Muscle layer of colon (tissue), 2 donors: Measurements from ENCODE around the gene LRRC26.
"Not testable (repeated sequence)": the region's sequence is repeated elsewhere in the genome, so short reads cannot be mapped to it uniquely, and the experiment has no call there.

Experiments used
- H3K27ac ChIP-seq: one replicate; pipeline ENCODE4 v1.7.0; 2013; ENCODE audit warnings: low read depth, mild to moderate bottlenecking, low read length, moderate library complexity
- H3K27me3 ChIP-seq, 2 donors: one replicate each; pipeline ENCODE4 v1.7.0; 2013; ENCODE audit warnings: low read length in 2 of 2, mild to moderate bottlenecking in 2 of 2; ENCODE audit not compliant: insufficient read depth in 2 of 2, control insufficient read depth in 1 of 2
- H3K36me3 ChIP-seq: one replicate; pipeline ENCODE4 v1.7.0; 2013; ENCODE audit warnings: mild to moderate bottlenecking, low read length; ENCODE audit not compliant: insufficient read depth
- H3K4me1 ChIP-seq: one replicate; pipeline ENCODE4 v1.7.0; 2013; ENCODE audit warnings: mild to moderate bottlenecking, low read length; ENCODE audit not compliant: insufficient read depth
- H3K4me3 ChIP-seq, 2 donors: one replicate each; pipeline ENCODE4 v1.7.0; 2013; ENCODE audit warnings: low read length in 2 of 2, low read depth in 1 of 2, mild to moderate bottlenecking in 1 of 2, moderate library complexity in 1 of 2
- H3K9ac ChIP-seq: one replicate; pipeline ENCODE4 v1.7.0; 2013; ENCODE audit warnings: low read length
- H3K9me3 ChIP-seq: one replicate; pipeline ENCODE4 v1.7.0; 2013; ENCODE audit warnings: mild to moderate bottlenecking, low read length
- donor health status: abdominal sarcoma.
- donor health status: Adenocarcinoma of cecum.

LRRC26 gene

DNA sequence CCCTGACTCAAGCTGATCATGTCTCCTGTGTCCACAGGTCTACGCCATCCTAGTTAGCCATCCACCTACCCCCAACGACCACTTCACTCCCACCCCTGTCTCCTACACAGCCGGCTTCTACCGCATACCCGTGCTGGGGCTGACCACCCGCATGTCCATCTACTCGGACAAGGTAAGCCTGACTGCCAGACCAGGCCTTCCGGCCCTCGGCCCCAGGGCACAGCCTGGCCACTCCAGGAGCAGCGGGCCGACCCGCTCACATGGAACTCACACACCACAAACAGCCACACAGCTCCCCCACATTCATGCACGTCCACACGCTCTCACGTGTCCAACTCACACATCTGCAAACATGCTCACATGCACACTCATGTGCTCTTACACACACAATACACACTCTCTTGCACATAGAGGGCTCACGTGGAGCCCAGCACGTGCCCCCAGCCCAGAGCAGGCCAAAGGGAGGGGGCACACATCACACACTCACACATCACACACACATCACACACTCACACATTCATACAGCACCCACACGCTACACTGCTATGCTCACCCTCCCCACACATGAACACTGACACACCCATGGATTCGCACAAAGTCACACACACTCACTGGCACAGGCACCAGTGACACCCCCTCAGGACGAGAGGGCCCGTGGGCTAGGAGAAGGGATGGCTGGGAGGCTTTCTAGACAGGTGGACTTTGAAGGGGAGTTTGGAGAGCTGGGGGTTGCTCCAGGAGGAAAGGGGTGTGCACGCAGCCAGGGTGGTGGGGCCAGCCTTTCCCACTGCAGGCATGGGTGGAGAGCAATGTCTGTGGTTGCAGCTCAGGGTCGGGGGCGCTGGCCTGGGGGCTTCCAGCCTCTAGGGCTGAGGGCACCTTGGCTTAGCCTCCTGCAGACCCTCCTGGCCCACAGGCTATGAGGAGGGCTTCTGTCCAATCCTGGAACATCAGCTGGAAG lies 27.6 kb downstream of the LRRC26 start:
- Histone ChIP-seq H3K4me3 (no peak overlapping the region), H3K36me3 (no peaks in the 10 kb centered on the region), H3K9me3 (no peaks in the 10 kb centered on the region), H3K27me3 (peaks cover 22 to 72% of the 10 kb centered on the region in 2 donors), H3K27ac (no peak overlapping the region), H3K9ac (no peak overlapping the region), H3K4me1 (no peaks in the 10 kb centered on the region)

DNA sequence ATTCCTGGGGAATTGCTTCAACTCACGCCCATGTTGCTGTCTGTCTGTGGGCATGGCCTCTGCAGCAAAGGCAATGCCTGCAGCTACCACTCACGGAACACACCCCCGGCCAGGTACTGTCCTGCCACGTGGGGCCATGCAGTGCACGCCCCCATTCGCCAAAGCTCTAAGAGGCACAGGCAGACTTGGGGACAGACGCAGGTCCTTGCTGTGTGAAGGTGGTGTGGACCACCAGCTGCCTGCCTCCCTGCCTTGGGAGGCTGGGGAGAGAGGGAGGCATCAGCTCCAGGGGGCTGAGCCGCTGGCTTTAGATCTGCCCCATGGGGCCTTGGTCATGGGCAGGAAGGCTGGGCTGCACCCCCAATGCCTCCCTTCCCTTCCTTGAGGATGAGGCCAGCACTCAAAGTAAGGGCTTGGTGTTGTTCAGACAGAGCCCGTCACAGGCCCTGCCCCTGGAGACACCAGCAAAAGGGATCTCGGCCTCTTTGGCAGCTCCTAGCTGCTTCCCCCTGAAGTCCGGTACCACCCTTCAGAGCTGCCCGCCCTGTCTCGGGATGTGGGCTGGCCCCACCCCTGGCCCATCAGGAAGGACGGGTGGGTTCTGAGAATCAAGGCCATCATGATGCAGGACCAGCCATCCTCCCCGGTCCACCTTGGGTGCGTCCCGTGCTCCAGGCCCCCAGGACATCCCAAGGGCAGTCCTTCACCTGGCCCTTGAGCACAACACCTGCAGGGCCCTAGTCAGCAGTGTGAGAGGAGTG lies 28.6 kb downstream of the LRRC26 start:
- Histone ChIP-seq H3K4me1 (no peaks in the 10 kb centered on the region), H3K27me3 (peaks cover 22 to 73% of the 10 kb centered on the region in 2 donors), H3K9ac (no peak overlapping the region), H3K27ac (no peak overlapping the region), H3K36me3 (no peaks in the 10 kb centered on the region), H3K9me3 (no peaks in the 10 kb centered on the region), H3K4me3 (no peak overlapping the region)

DNA sequence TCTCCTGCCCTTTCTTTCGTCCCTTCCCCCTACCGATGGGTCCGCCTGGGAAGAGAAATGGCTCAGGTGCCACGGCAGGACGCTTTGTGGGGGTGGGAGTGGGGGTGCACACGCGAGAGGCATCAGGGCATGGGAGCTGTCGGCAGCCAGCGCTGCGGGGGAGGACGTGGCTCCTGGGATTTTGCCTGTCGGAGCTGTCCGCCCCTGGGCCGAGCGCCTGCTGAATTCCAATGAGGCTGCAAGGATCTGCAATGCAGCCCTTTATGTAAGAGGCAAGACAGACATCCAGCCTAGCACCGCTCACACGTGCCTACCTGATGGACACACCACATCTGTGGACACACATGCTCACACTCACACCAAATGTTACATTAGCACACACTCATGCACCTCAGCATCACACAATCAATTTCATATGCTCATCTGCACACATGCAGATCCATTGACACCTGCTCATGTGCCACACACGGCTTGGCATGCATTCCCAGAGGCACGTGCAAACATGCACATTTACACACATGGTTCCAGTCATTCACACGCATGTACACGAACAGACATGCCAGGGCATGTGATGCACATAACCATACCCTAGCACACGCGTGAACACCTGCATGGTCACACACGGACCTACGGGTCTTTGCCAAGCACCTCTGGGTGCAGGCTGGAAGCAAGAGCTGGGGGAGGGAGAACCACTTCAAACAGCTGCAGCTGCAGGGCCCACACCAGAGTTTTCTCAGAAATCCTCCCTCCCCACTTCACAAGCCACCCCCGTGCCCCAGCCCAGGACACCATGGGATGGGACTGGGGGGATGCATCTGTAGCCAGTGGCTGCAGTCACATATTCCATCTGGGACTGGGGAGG lies 29.5 kb downstream of the LRRC26 start:
- Histone ChIP-seq H3K4me3 (no peak overlapping the region), H3K4me1 (no peaks in the 10 kb centered on the region), H3K36me3 (no peaks in the 10 kb centered on the region), H3K9ac (no peak overlapping the region), H3K27ac (no peak overlapping the region), H3K9me3 (no peaks in the 10 kb centered on the region), H3K27me3 (peaks cover 22 to 74% of the 10 kb centered on the region in 2 donors)

DNA sequence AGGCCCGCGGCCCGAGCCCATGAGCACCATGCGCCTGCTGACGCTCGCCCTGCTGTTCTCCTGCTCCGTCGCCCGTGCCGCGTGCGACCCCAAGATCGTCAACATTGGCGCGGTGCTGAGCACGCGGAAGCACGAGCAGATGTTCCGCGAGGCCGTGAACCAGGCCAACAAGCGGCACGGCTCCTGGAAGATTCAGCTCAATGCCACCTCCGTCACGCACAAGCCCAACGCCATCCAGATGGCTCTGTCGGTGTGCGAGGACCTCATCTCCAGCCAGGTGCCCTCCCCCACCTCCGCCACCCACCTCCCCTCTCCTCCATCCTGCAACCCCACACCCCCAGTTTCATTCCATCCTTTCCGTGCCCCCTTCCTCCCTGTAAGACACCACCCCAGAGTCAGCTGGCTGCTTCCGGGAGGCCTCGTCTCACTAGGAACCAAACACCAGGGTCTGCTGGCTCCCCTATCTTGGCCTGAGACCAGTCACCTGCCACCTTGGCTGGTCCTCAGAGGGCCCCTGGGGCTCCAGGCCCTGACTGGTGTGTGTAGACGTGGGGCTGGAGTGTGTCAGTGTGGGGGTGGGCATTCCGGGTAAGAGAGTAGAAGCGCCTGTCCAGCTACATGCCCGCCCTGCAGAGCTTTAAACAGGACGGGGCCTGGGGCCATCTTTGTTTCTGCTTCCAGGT lies 30.2 kb downstream of the LRRC26 start:
- H3K9ac ChIP-seq, result no peak overlapping the region
- H3K27ac ChIP-seq, result no peak overlapping the region
- H3K27me3 ChIP-seq, result peaks cover 22 to 74% of the 10 kb centered on the region in 2 donors
- no peaks in the 10 kb centered on the region for H3K9me3 ChIP-seq
- H3K36me3 ChIP-seq, result no peaks in the 10 kb centered on the region
- H3K4me3 ChIP-seq, result no peak overlapping the region
- no peaks in the 10 kb centered on the region for H3K4me1 ChIP-seq

DNA sequence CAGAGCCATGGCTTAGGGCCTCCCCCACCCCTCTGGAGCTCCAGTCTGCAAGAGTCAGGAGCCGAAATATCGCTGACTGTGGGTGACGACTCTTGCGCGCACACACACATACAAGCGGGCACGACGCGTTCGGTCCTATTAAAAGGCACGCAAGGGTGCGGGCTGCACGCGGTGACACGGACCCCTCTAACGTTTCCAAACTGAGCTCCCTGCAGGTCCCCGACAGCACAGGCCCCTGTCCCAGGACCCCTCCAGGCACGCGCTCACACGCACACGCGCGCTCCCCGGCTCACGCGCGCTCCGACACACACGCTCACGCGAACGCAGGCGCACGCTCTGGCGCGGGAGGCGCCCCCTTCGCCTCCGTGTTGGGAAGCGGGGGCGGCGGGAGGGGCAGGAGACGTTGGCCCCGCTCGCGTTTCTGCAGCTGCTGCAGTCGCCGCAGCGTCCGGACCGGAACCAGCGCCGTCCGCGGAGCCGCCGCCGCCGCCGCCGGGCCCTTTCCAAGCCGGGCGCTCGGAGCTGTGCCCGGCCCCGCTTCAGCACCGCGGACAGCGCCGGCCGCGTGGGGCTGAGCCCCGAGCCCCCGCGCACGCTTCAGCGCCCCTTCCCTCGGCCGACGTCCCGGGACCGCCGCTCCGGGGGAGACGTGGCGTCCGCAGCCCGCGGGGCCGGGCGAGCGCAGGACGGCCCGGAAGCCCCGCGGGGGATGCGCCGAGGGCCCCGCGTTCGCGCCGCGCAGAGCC lies 31.0 kb downstream of the LRRC26 start, which contains the start of gene GRIN1:
TSS of gene GRIN1 (plus strand) at position 433 of the 746 bp plus-strand sequence. CDS start 333 bp downstream, outside the sequence.
- Histone ChIP-seq H3K9me3 (no peaks in the 10 kb centered on the region), H3K36me3 (no peaks in the 10 kb centered on the region), H3K27ac (no peak within 1 kb of the TSS), H3K4me1 (no peaks in the 10 kb centered on the region), H3K27me3 (peaks cover 22 to 74% of the 10 kb centered on the region in 2 donors), H3K4me3 (no peak within 1 kb of the TSS), H3K9ac (no peak within 1 kb of the TSS)

DNA sequence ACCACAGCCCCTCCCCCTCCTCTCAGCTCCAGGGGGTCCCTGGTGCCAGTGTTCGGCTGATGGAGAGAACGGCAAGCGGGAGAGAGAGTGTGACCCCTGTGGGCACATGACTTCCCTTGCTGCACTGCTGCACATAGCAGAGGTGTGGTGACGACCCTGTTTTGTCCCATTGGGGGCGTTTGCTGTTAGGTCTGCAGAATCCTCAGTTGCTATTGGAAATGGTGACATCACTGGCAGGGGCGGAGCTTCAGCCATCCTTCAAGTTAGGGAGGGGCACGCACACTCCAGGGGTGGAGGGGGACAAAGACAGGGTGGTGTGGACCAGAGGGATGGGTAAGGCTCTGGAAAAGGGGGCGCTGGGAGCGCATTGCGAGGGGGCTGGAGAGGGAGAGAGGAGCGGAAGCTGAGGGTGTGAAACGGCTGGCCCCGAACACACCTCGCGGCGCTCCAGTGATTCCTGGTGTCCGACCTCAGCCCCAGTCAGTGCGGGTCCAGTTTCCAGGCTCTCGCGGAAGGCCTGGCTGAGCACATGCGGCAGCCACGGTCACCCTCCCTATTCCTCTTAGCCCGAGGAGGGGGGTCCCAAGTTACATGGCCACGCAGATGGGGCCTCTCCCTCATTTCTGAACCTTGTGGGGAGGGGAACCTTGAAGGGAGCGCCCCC lies 31.7 kb downstream of the LRRC26 start:
- peaks cover 22 to 68% of the 10 kb centered on the region in 2 donors for H3K27me3 ChIP-seq
- no peak overlapping the region for H3K27ac ChIP-seq
- H3K4me3 ChIP-seq, result no peak overlapping the region
- no peaks in the 10 kb centered on the region for H3K9me3 ChIP-seq
- H3K36me3 ChIP-seq, result no peaks in the 10 kb centered on the region
- no peaks in the 10 kb centered on the region for H3K4me1 ChIP-seq
- no peak overlapping the region for H3K9ac ChIP-seq

DNA sequence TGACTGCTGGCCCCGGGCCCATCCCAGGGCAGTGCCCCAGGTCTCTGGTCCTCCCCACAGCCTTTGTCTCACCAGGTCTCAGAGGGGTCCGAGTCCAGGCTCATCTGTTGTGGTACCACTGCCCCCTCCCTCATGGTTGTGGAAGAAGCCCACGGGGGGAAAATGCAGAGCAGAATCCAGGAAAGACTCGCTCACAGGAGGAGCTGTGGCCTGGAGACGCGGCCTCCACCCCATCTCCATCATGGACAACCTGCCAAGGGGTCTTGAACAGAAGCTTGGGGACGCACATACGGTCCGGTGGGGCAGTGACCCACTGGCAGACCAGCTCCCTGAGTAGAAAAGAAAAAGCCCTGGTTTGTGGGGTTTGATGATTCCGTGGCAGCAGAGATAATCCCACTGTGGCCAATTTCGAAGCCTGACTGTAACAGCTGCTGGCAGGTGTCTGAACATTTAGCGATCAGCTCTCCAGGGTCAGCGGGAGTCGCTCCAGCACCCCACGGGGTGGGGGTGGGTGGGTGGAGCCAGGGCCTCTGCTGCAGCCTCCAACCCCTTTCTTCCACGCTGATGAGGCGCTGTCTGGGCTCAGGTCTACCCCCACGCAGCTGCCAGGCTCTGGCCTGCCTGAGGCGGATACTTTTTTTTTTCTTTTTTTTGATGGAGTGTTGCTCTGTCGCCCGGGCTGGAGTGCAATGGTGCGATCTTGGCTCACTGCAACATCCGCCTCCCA lies 32.8 kb downstream of the LRRC26 start:
- no peaks in the 10 kb centered on the region for H3K4me1 ChIP-seq
- H3K36me3 ChIP-seq, result no peaks in the 10 kb centered on the region
- H3K4me3 ChIP-seq, result no peak overlapping the region
- no peak overlapping the region for H3K27ac ChIP-seq
- no peak overlapping the region for H3K9ac ChIP-seq
- no peaks in the 10 kb centered on the region for H3K9me3 ChIP-seq
- peaks cover 22 to 57% of the 10 kb centered on the region in 2 donors for H3K27me3 ChIP-seq

DNA sequence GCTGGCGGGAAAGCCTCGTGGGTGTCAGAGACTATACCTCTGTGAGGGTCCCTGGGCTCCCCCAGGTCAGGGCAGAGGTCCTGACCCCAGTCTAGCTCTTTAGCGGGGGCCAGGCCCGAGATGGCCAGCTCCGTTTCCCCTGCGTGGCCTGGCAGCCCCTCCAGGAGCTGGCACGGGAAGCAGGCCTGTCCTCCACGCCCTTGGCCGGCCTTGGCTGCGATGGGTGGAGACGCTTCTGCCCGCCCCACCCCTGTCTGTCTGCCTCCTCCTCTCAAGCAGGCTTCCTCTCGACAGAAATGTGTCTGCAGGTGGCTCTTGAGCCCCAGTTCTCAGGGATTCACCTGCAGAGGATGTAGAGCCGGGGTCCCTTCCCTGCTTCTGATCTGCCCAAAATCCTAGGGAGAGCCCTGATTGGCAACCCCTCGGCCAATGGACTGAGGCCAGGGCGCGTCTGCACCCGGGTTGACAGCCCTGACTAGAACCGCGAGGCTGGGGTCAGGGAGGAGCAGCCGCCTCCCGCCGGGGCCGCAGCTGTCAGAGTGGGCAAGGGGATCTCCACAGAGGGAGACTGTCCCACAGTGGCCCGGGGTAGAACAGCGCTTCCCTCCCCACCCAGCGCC lies 33.5 kb downstream of the LRRC26 start:
- no peaks in the 10 kb centered on the region for H3K36me3 ChIP-seq
- peaks cover 22 to 50% of the 10 kb centered on the region in 2 donors for H3K27me3 ChIP-seq
- H3K27ac ChIP-seq, result no peak overlapping the region
- no peak overlapping the region for H3K9ac ChIP-seq
- no peaks in the 10 kb centered on the region for H3K9me3 ChIP-seq
- no peaks in the 10 kb centered on the region for H3K4me1 ChIP-seq
- H3K4me3 ChIP-seq, result no peak overlapping the region

DNA sequence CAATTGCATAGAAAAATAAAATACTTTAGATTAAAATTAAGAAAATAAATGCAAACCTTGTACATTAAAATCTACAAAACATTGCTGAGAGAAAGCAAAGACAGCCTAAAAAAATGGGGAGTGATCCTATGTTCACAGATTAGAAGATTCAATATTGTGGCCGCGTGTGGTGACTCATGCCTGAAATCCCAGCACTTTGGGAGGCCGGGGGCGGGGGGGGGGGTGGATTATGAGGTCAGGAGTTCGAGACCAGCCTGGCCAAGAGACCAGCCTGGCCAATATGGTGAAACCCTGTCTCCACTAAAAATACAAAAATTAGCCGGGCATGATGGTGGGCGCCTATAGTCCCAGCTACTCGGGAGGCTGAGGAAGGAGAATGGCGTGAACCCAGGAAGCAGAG lies 34.7 kb downstream of the LRRC26 start:
- H3K4me1 ChIP-seq, H3K9ac ChIP-seq, H3K36me3 ChIP-seq, H3K27ac ChIP-seq, H3K9me3 ChIP-seq, H3K4me3 ChIP-seq: not testable (repeated sequence)
- H3K27me3 ChIP-seq, result peaks cover 15 to 50% of the 10 kb centered on the region in 2 donors
